HUES64 (cell line): ENCODE measurements around the gene PSG5.
"Not testable (repeated sequence)": the region's sequence is repeated elsewhere in the genome, so short reads cannot be mapped to it uniquely, and the experiment has no call there.

Experiments used
- H3K27ac ChIP-seq: 2 replicates; pipeline ENCODE4 v1.7.0; 2013; ENCODE audit warnings: low read depth, low read length, inconsistent platforms
- H3K27me3 ChIP-seq: 2 replicates; pipeline ENCODE4 v1.6.1; 2013; ENCODE audit warnings: mild to moderate bottlenecking, low read length; ENCODE audit not compliant: insufficient read depth
- H3K36me3 ChIP-seq: 2 replicates; pipeline ENCODE4 v1.6.1; 2013; ENCODE audit warnings: mild to moderate bottlenecking, low read length; ENCODE audit not compliant: insufficient read depth
- H3K4me1 ChIP-seq: 2 replicates; pipeline ENCODE4 v1.6.1; 2013; ENCODE audit warnings: mild to moderate bottlenecking, low read length, moderate library complexity; ENCODE audit not compliant: insufficient read depth
- H3K4me3 ChIP-seq: 2 replicates; pipeline ENCODE4 v1.5.1; 2013; ENCODE audit warnings: mild to moderate bottlenecking, low read length, moderate library complexity
- H3K9ac ChIP-seq: 2 replicates; pipeline ENCODE4 v1.6.1; 2013; ENCODE audit warnings: mild to moderate bottlenecking, low read depth, low read length
- H3K9me3 ChIP-seq: 2 replicates; pipeline ENCODE4 v1.6.1; 2013; ENCODE audit warnings: low read depth, low read length; ENCODE audit not compliant: insufficient read depth
- WGBS: fragments of 150-250, 120-280 bp; methylation state at CpG from one replicate; pipeline ENCODE4 v1.1.7; 2013; ENCODE audit warnings: missing lambda C conversion rate; 5-methylcytosine and 5-hydroxymethylcytosine counted together

Gene PSG5

GRCh38 chr19:43127336-43127735, 59.0 kb downstream of the PSG5 start:
- H3K9me3 ChIP-seq = peaks cover 13% of the 10 kb centered on the region; the same call in 1 of the 2 replicates
- H3K9ac ChIP-seq, H3K27ac ChIP-seq, H3K4me3 ChIP-seq, H3K36me3 ChIP-seq, H3K4me1 ChIP-seq, H3K27me3 ChIP-seq: not testable (repeated sequence)
- WGBS = 82% methylated on average over 2 of the region's 3 CpGs

- WGBS = 93% methylated on average over 4 of the region's 4 CpGs
- H3K9ac ChIP-seq = no peak overlapping the region
- no peaks in the 10 kb centered on the region for H3K4me1 ChIP-seq
- no peaks in the 10 kb centered on the region for H3K36me3 ChIP-seq
- no peak overlapping the region for H3K27ac ChIP-seq
- H3K4me3 ChIP-seq = no peak overlapping the region
- H3K9me3 ChIP-seq = peaks cover 13% of the 10 kb centered on the region; the same call in 1 of the 2 replicates
- no peaks in the 10 kb centered on the region for H3K27me3 ChIP-seq
Observed at GRCh38 chr19:43126720-43127119, 59.6 kb downstream of the PSG5 start.

DNA sequence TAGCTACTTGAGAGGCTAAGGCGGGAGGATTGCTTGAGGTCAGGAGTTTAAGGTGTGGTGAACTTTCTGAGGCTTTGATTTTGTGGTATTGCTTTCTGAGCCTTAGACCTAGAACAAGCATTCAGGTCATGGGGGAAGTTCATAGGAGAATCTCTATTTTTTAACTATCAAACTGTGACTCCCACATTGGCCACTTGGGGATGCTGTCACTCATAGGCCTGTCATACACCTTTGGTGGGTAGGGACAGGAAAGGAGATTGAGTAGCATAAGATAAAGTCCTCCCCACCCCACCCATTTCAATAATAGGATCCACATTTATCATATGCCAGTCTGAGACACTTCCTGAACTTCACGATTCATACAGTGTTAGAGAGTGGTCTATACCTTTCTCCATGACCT, 62.0 kb downstream of the PSG5 start:
- H3K27ac ChIP-seq = no peak overlapping the region

GRCh38 chr19:43120433-43121026, 65.8 kb downstream of the PSG5 start:
- not testable (repeated sequence) for H3K27ac ChIP-seq

More for the DNA sequence above, 62.0 kb downstream of the PSG5 start:
- 86% methylated on average over 2 of the region's 2 CpGs for WGBS
- Histone ChIP-seq H3K36me3 (no peaks in the 10 kb centered on the region), H3K4me1 (no peaks in the 10 kb centered on the region), H3K4me3 (no peak overlapping the region), H3K9me3 (peaks cover 11% of the 10 kb centered on the region; the same call in 1 of the 2 replicates), H3K9ac (no peak overlapping the region), H3K27me3 (no peaks in the 10 kb centered on the region)

DNA sequence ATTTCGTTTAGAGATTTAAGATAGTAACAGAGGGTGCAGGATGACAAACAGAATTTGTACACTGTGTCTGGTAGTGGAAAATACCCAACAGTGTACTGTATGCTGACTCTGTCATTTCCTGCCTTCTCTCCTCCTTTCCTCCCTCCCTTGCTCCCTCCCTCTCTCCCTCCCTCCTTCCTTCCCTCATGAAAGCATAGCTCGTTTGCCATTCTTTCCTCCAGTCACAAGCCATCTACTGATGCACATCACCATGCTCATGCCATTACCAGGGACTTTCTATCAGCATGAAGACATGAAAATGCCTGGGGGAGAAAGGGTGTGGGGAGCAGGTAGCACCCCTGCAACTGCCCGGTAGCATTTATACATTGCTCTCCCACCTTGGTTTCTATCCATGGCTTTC, 66.8 kb downstream of the PSG5 start:
- H3K36me3 ChIP-seq, H3K27ac ChIP-seq, H3K4me3 ChIP-seq, H3K27me3 ChIP-seq, H3K9ac ChIP-seq, H3K4me1 ChIP-seq: not testable (repeated sequence)
- 94% methylated on average over 2 of the region's 3 CpGs for WGBS
- peaks cover 13% of the 10 kb centered on the region for H3K9me3 ChIP-seq

More at GRCh38 chr19:43120433-43121026, 65.8 kb downstream of the PSG5 start:
- H3K4me3 ChIP-seq, H3K27me3 ChIP-seq, H3K4me1 ChIP-seq, H3K9ac ChIP-seq, H3K36me3 ChIP-seq, H3K9me3 ChIP-seq: not testable (repeated sequence)
- WGBS = 85% methylated on average over 11 of the region's 11 CpGs
